NCI-H345 treated with DMSO at 0.1 percent for 48 hours (cell line): Measurements from ENCODE around the gene STAG3.
"Not testable (repeated sequence)": the region's sequence is repeated elsewhere in the genome, so short reads cannot be mapped to it uniquely, and the experiment has no call there.

ENCODE experiments used
- DNase-seq: peaks from one replicate; lab custom pipeline; 2025; ENCODE audit not compliant: unreplicated experiment; lab: John Stamatoyannopoulos, UW

Gene STAG3

DNA sequence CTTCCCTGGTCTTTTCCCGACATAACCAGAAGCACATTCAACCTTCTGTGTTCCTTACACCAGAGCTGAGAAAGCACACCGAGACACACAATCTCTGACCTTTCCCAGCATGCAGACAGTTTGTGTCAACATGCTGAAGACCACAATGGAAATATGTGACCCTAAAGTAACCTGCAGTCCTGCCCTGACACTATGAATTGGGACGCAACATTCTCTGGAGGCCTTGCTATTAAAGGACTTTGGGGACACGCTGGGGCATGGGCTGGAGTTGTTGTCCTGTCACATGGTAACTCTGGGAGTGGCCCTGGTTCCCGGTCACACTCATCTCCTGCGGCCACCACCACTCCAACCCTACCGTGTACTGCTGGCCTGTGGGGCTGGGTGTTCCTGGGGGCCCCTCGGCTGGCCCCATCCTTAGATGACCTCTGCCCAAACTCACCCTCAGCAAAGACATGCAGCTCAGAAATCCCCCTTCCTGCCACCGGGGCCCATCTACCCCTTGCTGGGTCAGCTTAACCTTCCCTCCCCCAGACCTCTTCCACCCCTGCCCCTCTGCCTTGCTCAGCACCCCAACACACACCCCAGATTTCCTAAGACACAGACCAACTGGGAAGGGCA lies 67.4 kb downstream of the STAG3 start:
- not testable (repeated sequence) for DNase-seq

DNA sequence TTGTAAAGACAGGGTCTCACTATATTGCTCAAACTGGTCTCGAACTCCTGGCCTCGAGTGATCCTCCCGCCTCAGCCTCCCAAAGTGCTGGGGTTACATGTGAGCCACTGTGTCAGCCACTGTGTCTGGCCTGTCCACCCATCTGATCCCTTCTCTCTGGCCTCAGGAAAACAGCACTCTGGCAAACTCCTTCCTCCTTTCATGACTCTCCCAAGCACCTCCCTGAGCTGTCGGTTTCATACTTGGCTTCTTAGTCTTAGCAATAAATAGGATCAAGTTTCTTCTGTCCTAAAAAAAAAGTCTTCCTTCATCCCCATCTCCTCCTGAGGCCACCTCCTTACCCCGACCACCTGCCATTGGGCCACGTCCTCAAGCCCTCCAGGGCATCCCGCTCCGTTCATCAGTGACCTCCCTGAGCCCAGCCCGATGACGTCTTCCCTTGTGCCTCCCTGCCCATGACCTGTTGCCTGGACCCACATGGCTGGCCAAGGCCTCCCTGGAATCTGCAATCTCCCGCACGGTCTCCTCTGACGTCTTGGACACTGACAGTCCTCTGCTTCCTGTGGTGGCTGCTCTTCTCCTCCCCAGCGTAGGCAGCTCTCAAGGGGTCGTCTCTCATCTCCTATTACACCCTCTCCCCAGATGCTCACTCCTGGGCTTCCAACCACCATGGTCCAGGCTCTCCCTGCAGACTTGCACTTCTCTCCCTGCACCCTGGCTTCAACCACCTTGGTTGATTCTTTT lies 68.6 kb downstream of the STAG3 start:
- not testable (repeated sequence) for DNase-seq

DNA sequence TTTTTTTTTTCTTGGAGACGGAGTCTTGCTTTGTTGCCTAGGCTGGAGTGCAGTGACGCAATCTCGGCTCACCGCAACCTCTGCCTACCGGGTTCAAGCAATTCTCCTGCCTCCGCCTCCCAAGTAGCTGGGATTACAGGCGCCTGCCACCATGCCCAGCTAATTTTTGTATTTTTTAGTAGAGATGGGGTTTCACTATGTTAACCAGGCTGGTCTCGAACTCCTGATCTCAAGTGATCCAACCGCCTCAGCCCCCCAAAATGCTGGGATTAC lies 69.1 kb downstream of the STAG3 start:
- not testable (repeated sequence) for DNase-seq

DNA sequence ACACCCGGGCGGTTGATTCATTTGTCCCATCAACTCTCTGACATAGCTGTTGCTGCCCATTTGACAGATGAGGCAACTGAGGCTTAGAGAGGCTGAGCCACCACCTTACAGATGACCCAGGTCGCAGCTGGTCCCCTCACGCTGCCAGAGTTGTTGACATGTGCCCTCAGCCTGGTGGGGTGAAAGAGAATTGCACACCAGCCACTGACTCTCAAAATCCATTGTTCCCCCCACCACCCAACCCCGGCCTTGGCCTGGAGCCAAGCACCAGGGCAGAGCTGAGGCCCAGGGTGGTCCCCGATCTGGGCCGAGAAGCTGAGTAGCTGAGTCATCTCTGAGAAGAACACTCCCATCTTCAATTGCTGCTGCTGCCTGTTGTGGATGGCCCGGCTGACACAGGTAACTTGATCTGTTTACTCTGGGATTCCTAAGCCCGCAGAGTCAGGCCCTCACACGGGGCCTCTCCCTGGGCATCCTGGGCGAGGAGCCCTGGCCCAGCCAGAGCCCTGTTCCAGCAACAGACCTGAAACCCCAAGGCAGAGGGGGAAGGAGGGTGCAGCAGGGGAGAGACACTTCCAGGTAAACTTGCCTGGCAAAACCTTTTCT lies 69.5 kb downstream of the STAG3 start:
- peak; percentile 86 for DNase-seq

DNA sequence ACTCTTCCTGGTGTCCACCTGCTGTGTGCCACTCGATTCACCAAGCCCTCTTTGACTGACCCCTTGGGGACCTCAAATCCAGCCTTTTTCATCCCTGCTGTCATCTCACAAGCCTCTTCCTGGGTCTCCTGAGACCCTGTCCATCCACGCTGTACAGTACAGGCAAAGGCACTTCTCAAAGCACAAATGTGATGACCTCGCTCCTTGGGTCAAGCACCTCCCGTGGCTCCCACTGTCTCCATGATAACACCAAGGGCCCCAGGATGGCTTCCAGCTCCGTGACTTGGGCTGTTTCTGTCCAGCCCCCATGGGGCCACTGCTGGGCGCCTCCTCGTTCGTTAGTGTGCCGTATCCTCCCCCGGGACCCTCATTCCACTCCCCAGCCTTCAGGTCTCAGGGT lies 70.8 kb downstream of the STAG3 start:
- DNase-seq = no peak

DNA sequence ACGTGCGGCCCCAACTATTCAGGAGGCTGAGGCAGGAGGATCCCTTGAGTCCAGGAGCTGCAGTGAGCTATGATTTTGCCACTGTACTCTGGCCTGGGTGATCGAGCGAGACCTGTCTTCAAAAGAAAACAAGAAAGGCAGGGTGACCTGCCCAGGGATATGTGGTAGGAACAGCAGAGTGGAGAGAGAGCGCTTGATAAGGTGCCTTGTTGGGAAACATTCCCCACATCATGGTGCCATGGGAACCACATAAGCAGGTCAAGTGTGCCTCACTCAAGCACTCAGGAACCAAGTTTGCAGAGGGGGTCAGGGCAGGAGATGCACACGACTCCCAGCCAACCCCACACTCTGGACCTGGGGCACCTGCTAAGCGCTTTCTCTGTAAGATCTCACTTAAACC lies 79.3 kb downstream of the STAG3 start:
- no peak for DNase-seq

DNA sequence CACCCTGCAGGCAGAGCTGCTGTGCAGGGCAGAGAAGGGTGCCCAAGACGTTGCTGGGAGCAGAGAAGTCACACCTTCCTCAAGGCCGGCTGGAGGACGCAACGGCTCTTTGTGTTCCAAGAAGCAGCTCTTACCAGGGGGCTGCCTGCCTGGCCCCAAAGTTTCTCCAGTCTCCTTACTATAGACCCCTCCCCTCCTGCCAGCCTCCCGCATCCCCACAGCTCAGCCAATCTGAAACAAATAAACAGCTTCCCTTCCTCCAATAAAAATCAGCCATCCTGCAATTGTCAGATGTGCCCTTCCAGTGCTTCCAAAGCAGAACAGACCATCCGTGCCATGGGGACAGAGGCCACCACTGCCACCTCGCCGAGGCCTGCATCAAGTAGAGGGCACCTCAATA lies 82.3 kb downstream of the STAG3 start:
- DNase-seq = not testable (repeated sequence)

DNA sequence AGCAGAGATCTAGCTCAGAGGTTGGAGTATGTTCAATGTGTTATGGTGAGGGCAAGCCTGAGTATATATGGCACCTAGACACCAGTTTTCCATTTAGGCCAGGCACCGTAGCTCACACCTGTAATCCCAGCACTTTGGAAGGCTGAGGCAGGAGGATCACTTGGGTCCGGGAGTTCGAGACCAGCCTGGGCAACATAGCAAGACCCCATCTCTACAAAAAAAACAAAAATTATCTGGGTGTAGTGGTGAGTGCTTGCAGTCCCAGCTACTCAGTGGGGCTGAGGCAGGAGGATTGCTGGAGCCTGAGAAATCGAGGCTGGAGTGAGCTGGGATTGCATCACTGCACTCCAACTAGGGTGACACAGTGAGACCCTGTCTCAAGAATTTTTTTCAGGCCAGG lies 85.2 kb downstream of the STAG3 start:
- DNase-seq = not testable (repeated sequence)
